ENCODE results near the gene FARP1. TPM values are rescaled to one million over a fixed set of nuclear protein-coding genes. Genes with fewer than 3 reads are reported as not detected.

FARP1 gene
- polyA plus RNA-seq, 2 of the 4 experiments (the other 2 are of a cell fraction): 9.4 to 13.0 TPM

GRCh38 chr13:98439896-98440295 lies 297.0 kb downstream of the FARP1 start:
- no peak for DNase-seq (ENCODE audit: low read depth in 1 of 2, low spot score in 1 of 2)
- Histone ChIP-seq H3K27ac (no peak overlapping the region), H3K4me3 (no peak overlapping the region), H3K4me2 (no peak overlapping the region), H3K9me3 (no peaks in the 10 kb centered on the region), H3K4me1 (peaks cover 8% of the 10 kb centered on the region; the same call in 1 of the 3 replicates)
- no peak for ATAC-seq
- ChIA-PET POLR2A (no interaction called here), CTCF (interaction anchor here (1.1 to 3.4 kb wide), 3 partner anchors 9 to 213 kb away, joined by 4 to 11 read pairs (median 5); no protein-coding TSS in a partner anchor)
- FAIRE-seq: no peak
- TF ChIP-seq ZSCAN20 (CRISPR knock-in tag; IDR thresholded peaks at IDR 0.05) (no peak), NPAS2 (CRISPR knock-in tag; IDR thresholded peaks at IDR 0.05; ENCODE audit: borderline replicate concordance) (no peak), FOSB (CRISPR knock-in tag; IDR thresholded peaks at IDR 0.05) (no peak), RCOR1 (IDR thresholded peaks at IDR 0.05; ENCODE audit: low read depth, low read length) (no peak), RFX5 (IDR thresholded peaks at IDR 0.05) (no peak), CTCF (IDR thresholded peaks at IDR 0.05) (no peak), CBX2 (IDR thresholded peaks at IDR 0.05; ENCODE audit: borderline replicate concordance, low read depth) (no peak), HOXA7 (CRISPR knock-in tag; IDR thresholded peaks at IDR 0.05) (no peak), CHD2 (IDR thresholded peaks at IDR 0.05; ENCODE audit: low read length, partially characterized antibody) (no peak), ZFP36 (IDR thresholded peaks at IDR 0.05; ENCODE audit: borderline replicate concordance, partially characterized antibody) (no peak), MYC (IDR thresholded peaks at IDR 0.05; ENCODE audit: borderline replicate concordance, low read length) (no peak), USF2 (IDR thresholded peaks at IDR 0.05) (no peak), KDM5A (IDR thresholded peaks at IDR 0.05) (no peak)
- WGBS (ENCODE audit: missing lambda C conversion rate): 95% methylated on average over 15 of the region's 16 CpGs

GRCh38 chr13:98440390-98441055 lies 297.6 kb downstream of the FARP1 start:
- 82% methylated on average over 4 of the region's 25 CpGs for WGBS (ENCODE audit: missing lambda C conversion rate)
- Histone ChIP-seq H3K4me1 (peaks cover 15% of the 10 kb centered on the region; the same call in 1 of the 3 replicates), H3K9me3 (no peaks in the 10 kb centered on the region), H3K4me3 (no peak overlapping the region), H3K4me2 (no peak overlapping the region), H3K27ac (no peak overlapping the region)
- no peak for ATAC-seq
- ChIA-PET CTCF (interaction anchor here (0.8 to 3.4 kb wide), 2 partner anchors 9 to 213 kb away, joined by 3 to 11 read pairs; no protein-coding TSS in a partner anchor), POLR2A (no interaction called here)
- no peak for DNase-seq (ENCODE audit: low read depth in 1 of 2, low spot score in 1 of 2)
- TF ChIP-seq ZC3H11A (IDR thresholded peaks at IDR 0.05): no peak
- no peak for TF ChIP-seq E2F6 (IDR thresholded peaks at IDR 0.05; ENCODE audit: borderline replicate concordance, low read depth)
- TF ChIP-seq REST (IDR thresholded peaks at IDR 0.05): no peak
- no peak for TF ChIP-seq JUNB (IDR thresholded peaks at IDR 0.05)
- TF ChIP-seq SREBF2 (IDR thresholded peaks at IDR 0.05): no peak
- FAIRE-seq: no peak

All from A549 (cell line).